GM12892 (cell line): ENCODE data around the gene TRIM32.

Experiments
- POLR2A ChIP-seq: IDR thresholded peaks from 2 replicates; pipeline ENCODE4 v1.6.1; 2011; ENCODE audit warnings: low read depth, low read length, control low read depth
- POLR2AphosphoS5 ChIP-seq: IDR thresholded peaks from 2 replicates; pipeline ENCODE4 v1.6.1; 2011; ENCODE audit warnings: low read depth, low read length, control low read depth
- TAF1 ChIP-seq: IDR thresholded peaks from 2 replicates; pipeline ENCODE4 v1.6.1; 2011; ENCODE audit warnings: low read depth, mild to moderate bottlenecking, control low read depth, low read length, borderline replicate concordance

- TF ChIP-seq POLR2A: no peak
- no peak for TF ChIP-seq POLR2AphosphoS5
- no peak for TF ChIP-seq TAF1
Measured at GRCh38 chr9:116716438-116716837, 29.3 kb downstream of the TRIM32 start.
